NCI-H2107 (cell line): ENCODE data around the gene ELOF1.
"Not testable (repeated sequence)": the region's sequence is repeated elsewhere in the genome, so short reads cannot be mapped to it uniquely, and the experiment has no call there.

ENCODE experiments used
- DNase-seq: peaks from one replicate; lab custom pipeline; 2025; lab: John Stamatoyannopoulos, UW

The ELOF1 gene

GRCh38 chr19:11558881-11559828 lies at the start of gene ELOF1:
Gene ELOF1 (minus strand): TSS chr19:11559230. CDS start chr19:11554347, 4,883 bp downstream.
- DNase-seq: peak; percentile 92

- DNase-seq: no peak
These were observed 47.5 kb upstream of the ELOF1 start for GRCh38 chr19:11606484-11606883.

GRCh38 chr19:11599704-11600103 lies 40.7 kb upstream of the ELOF1 start:
- not testable (repeated sequence) for DNase-seq

GRCh38 chr19:11598746-11599145 lies 39.7 kb upstream of the ELOF1 start:
- no peak for DNase-seq

GRCh38 chr19:11598103-11598483 lies 39.1 kb upstream of the ELOF1 start:
- DNase-seq: no peak

- DNase-seq: peak; percentile 95
These were observed 38.4 kb upstream of the ELOF1 start, which contains the start of gene ZNF627 for GRCh38 chr19:11597202-11598102. Gene ZNF627 (plus strand): TSS chr19:11597483. CDS start chr19:11597628, 145 bp downstream.

GRCh38 chr19:11596156-11596555 lies 37.1 kb upstream of the ELOF1 start:
- DNase-seq: no peak

- DNase-seq: no peak
These were observed 35.1 kb upstream of the ELOF1 start for GRCh38 chr19:11594084-11594483.

GRCh38 chr19:11587975-11588631 lies 29.1 kb upstream of the ELOF1 start:
- no peak for DNase-seq

GRCh38 chr19:11587302-11587974 lies 28.4 kb upstream of the ELOF1 start:
- DNase-seq: peak; percentile 44

GRCh38 chr19:11586331-11586730 lies 27.3 kb upstream of the ELOF1 start:
- DNase-seq: no peak

- DNase-seq: no peak
These were observed 22.7 kb upstream of the ELOF1 start for GRCh38 chr19:11581740-11582139.

GRCh38 chr19:11580116-11580515 lies 21.1 kb upstream of the ELOF1 start:
- no peak for DNase-seq

GRCh38 chr19:11578258-11579142 lies 19.5 kb upstream of the ELOF1 start:
- DNase-seq: no peak

GRCh38 chr19:11577451-11578257 lies 18.6 kb upstream of the ELOF1 start, which contains the start of gene ACP5:
Gene ACP5 (minus strand): TSS chr19:11577645. CDS start chr19:11577317, 328 bp downstream.
- DNase-seq: no peak

GRCh38 chr19:11576227-11576626 lies 17.2 kb upstream of the ELOF1 start:
- no peak for DNase-seq

GRCh38 chr19:11574689-11575088 lies 15.7 kb upstream of the ELOF1 start:
- no peak for DNase-seq

GRCh38 chr19:11573763-11574162 lies 14.7 kb upstream of the ELOF1 start:
- not testable (repeated sequence) for DNase-seq

GRCh38 chr19:11573354-11573753 lies 14.3 kb upstream of the ELOF1 start:
- DNase-seq: not testable (repeated sequence)
